ENCODE measurements around the gene CELF5.

DNA sequence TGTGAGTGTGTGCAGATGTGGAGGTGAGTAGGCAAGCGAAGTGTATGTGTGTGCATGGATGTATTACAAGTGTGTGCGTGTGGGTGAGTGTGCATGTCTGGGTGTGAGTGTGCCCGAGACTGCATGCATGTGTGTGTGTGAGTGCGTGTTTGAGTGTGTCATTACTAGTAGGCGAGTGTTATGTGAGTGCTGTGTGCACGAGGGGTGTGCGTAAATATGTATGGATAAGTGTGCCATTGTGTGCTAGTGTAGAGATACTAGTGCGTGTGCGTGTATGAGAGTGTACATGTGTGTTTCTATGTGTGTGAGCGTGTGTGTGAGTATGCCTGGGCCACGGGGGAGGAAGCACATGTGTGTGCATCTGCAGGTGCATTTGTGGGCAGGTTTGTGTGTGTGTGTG, 53.8 kb downstream of the CELF5 start:
- TF ChIP-seq, protein P1, sequence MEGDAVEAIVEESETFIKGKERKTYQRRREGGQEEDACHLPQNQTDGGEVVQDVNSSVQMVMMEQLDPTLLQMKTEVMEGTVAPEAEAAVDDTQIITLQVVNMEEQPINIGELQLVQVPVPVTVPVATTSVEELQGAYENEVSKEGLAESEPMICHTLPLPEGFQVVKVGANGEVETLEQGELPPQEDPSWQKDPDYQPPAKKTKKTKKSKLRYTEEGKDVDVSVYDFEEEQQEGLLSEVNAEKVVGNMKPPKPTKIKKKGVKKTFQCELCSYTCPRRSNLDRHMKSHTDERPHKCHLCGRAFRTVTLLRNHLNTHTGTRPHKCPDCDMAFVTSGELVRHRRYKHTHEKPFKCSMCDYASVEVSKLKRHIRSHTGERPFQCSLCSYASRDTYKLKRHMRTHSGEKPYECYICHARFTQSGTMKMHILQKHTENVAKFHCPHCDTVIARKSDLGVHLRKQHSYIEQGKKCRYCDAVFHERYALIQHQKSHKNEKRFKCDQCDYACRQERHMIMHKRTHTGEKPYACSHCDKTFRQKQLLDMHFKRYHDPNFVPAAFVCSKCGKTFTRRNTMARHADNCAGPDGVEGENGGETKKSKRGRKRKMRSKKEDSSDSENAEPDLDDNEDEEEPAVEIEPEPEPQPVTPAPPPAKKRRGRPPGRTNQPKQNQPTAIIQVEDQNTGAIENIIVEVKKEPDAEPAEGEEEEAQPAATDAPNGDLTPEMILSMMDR (IDR thresholded peaks at IDR 0.05 in 8 of 11, conservative IDR thresholded peaks at IDR 0.05 in 3 of 11), result no peak
- TF ChIP-seq POLR2A (IDR thresholded peaks at IDR 0.05), result no peak
- TF ChIP-seq POLR2AphosphoS5 (IDR thresholded peaks at IDR 0.05), result no peak
